ENCODE measurements around the gene TTF1. TPM values are rescaled to one million over a fixed set of nuclear protein-coding genes. Genes with fewer than 3 reads are reported as not detected.

TTF1 gene
- total and polyA plus RNA-seq, 10 of the 15 experiments (the other 5 are each of a cell fraction or from before 2014, with no cell fraction given) = 11.3 to 25.5 (median 16.0) TPM

GRCh38 chr9:132439153-132439552 is 32.5 kb upstream of the TTF1 start:
- POLR2A ChIA-PET = interaction anchor here (0.6 kb wide), 1 partner anchor 25 kb away, joined by 4 read pairs; no protein-coding TSS in a partner anchor
- SMC1A ChIA-PET (ENCODE audit: uncharacterized antibody, unreplicated experiment) = no interaction called here
- in situ Hi-C loops (cut with MboI) = no loop called here

More at GRCh38 chr9:132439153-132439552, 32.5 kb upstream of the TTF1 start:
- intact Hi-C loops (cut with micrococcal nuclease; ENCODE audit: unreplicated experiment) = no loop called here
- no peak overlapping the region for H3K27ac ChIP-seq (ENCODE audit: control insufficient read depth, insufficient read depth)
- FAIRE-seq (no peak), DNase-seq (ENCODE audit: low read depth, low spot score) (no peak), ATAC-seq (no peak)
- no peak for TF ChIP-seq MTA3 (IDR thresholded peaks at IDR 0.05; ENCODE audit: borderline replicate concordance, low read length)
- TF ChIP-seq EP300 (IDR thresholded peaks at IDR 0.05; ENCODE audit: borderline replicate concordance in 1 of 2, control insufficient read depth in 1 of 2, low read depth in 2 of 2, low read length in 2 of 2) = no peak
- TF ChIP-seq CREM (IDR thresholded peaks at IDR 0.05; ENCODE audit: low read depth) = no peak
- TF ChIP-seq ZNF24 (IDR thresholded peaks at IDR 0.05) = no peak
- no peak for TF ChIP-seq POU2F2 (IDR thresholded peaks at IDR 0.05; ENCODE audit: borderline replicate concordance, low read depth, low read length)
- no peak for TF ChIP-seq IKZF2 (IDR thresholded peaks at IDR 0.05)
- TF ChIP-seq ZBTB4 (CRISPR knock-in tag; IDR thresholded peaks at IDR 0.05) = no peak
- no peak for TF ChIP-seq SIN3A (IDR thresholded peaks at IDR 0.05; ENCODE audit: low read depth, low read length)
- TF ChIP-seq STAT3 (IDR thresholded peaks at IDR 0.05; ENCODE audit: low read depth, low read length) = no peak
- no peak for TF ChIP-seq YY1 (IDR thresholded peaks at IDR 0.05; ENCODE audit: low read depth, low read length)
- TF ChIP-seq KAT2A (conservative IDR thresholded peaks at IDR 0.05; ENCODE audit: control insufficient read depth, low read depth, low read length) = no peak
- no peak for TF ChIP-seq BHLHE40 (IDR thresholded peaks at IDR 0.05; ENCODE audit: borderline replicate concordance in 1 of 2, low read depth in 2 of 2, low read length in 1 of 2)
- no peak for TF ChIP-seq BRCA1 (IDR thresholded peaks at IDR 0.05; ENCODE audit: low read depth, low read length)
- TF ChIP-seq ZNF217 (IDR thresholded peaks at IDR 0.05) = no peak
- no peak for TF ChIP-seq GABPA (IDR thresholded peaks at IDR 0.05; ENCODE audit: low read depth)
- no peaks in the 10 kb centered on the region for H3K36me3 ChIP-seq (ENCODE audit: control insufficient read depth in 2 of 2, insufficient read depth in 2 of 2, low read length in 1 of 2)
- RAD21 ChIA-PET (ENCODE audit: unreplicated experiment) = no interaction called here
- H3K9me3 ChIP-seq (replicated peaks; ENCODE audit: control insufficient read depth, insufficient read depth, low read length) = no peaks in the 10 kb centered on the region
- H3K79me2 ChIP-seq (ENCODE audit: control insufficient read depth, insufficient read depth, low read length) = no peaks in the 10 kb centered on the region
- peaks cover 3 to 4% of the 10 kb centered on the region in 2 experiments; a peak in 3 of 4 replicates for H3K27me3 ChIP-seq (replicated peaks in 1 of 2; ENCODE audit: control insufficient read depth in 2 of 2, insufficient read depth in 2 of 2, low read length in 1 of 2)
- no peaks in the 10 kb centered on the region for H3K4me1 ChIP-seq (ENCODE audit: control insufficient read depth, insufficient read depth, low read length)
- H3K9ac ChIP-seq (ENCODE audit: control insufficient read depth, insufficient read depth, low read length) = no peak overlapping the region
- CTCF ChIA-PET = no interaction called here
- H4K20me1 ChIP-seq (ENCODE audit: control insufficient read depth, insufficient read depth) = no peaks in the 10 kb centered on the region
- no peak overlapping the region for H3K4me2 ChIP-seq (ENCODE audit: control insufficient read depth, insufficient read depth)
- no peak overlapping the region for H3K4me3 ChIP-seq
- 37% methylated on average over 4 of the region's 4 CpGs for WGBS (ENCODE audit: insufficient coverage, insufficient replicate concordance, low lambda C conversion rate, missing lambda C conversion rate)
- no peak overlapping the region for H2AFZ ChIP-seq (ENCODE audit: control insufficient read depth, low read depth, low read length)
- BruUV-seq (replicated peaks) = no TSS peak

All from GM12878 (cell line).